ENCODE data around the gene SLC39A5. TPM values are rescaled to one million over a fixed set of nuclear protein-coding genes. Genes with fewer than 3 reads are reported as not detected.

Gene SLC39A5
- total and polyA plus RNA-seq, 2 of the 13 experiments (the other 11 are each of a cell fraction or from before 2014, with no cell fraction given), result 59.7 to 101 TPM

DNA sequence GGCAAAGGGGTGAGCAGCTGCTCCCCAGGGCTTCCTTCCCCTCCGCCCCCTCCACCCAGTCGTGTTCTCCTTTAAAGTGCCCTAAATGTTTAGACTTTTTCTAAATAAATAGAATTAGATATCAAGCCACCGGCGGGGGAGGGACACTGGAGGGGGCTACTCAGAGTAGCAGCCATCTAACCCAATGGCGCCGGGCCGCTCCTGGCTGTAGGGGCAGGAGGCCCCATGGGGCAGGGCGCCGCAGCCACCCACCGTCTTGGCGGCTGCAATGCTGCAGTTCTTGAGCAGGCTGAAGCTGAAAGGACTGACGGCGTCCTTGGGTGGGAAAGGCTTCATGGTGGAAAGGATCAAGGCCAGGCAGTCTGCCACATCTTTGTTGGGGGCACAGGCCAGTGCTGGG, 13.1 kb downstream of the SLC39A5 start:
- no TSS peak for BruUV-seq (replicated peaks)
- FAIRE-seq (no peak), ATAC-seq (no peak), DNase-seq (ENCODE audit: low spot score) (no peak)
- intact Hi-C loops (cut with micrococcal nuclease; ENCODE audit: unreplicated experiment), result no loop called here
- in situ Hi-C loops (cut with HindIII; ENCODE audit: extremely low pct_ligation_motif_present, low pct_unique_long_range_greater_than_20kb), result no loop called here
- TF ChIP-seq AGO2 (optimal IDR thresholded peaks at IDR 0.05; ENCODE audit: low read depth, low read length) (peak; percentile 33), RBFOX2 (IDR thresholded peaks at IDR 0.05; ENCODE audit: low read depth, low read length) (0 out of 2 replicates have a peak, but pooled peaks have one; percentile 18)
- TF ChIP-seq, protein P1, sequence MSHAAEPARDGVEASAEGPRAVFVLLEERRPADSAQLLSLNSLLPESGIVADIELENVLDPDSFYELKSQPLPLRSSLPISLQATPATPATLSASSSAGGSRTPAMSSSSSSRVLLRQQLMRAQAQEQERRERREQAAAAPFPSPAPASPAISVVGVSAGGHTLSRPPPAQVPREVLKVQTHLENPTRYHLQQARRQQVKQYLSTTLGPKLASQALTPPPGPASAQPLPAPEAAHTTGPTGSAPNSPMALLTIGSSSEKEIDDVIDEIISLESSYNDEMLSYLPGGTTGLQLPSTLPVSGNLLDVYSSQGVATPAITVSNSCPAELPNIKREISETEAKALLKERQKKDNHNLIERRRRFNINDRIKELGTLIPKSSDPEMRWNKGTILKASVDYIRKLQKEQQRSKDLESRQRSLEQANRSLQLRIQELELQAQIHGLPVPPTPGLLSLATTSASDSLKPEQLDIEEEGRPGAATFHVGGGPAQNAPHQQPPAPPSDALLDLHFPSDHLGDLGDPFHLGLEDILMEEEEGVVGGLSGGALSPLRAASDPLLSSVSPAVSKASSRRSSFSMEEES (CRISPR knock-in tag; IDR thresholded peaks at IDR 0.05), result no peak
- 96% methylated on average over 12 of the region's 13 CpGs for WGBS (ENCODE audit: low lambda C conversion rate)
- no peak overlapping the region for H3K9ac ChIP-seq (ENCODE audit: insufficient read depth, low read depth, low read length)
- POLR2A ChIA-PET, result interaction anchor here (1.5 kb wide), 1 partner anchor 21 kb away, joined by 6 read pairs; the partner anchor contains the start of gene RNF41
- CTCF ChIA-PET (ENCODE audit: low intra/inter-chr PET ratio, low total read pairs), result no interaction called here
- H2AFZ ChIP-seq (ENCODE audit: low read length), result no peak overlapping the region
- H3K36me3 ChIP-seq (replicated peaks in 1 of 2; ENCODE audit: control insufficient read depth in 1 of 2, insufficient read depth in 2 of 2, low read length in 2 of 2), result peaks cover 28 to 54% of the 10 kb centered on the region in 2 experiments
- H3K27ac ChIP-seq (ENCODE audit: extremely low read length, insufficient read depth, low read length), result no peak overlapping the region
- H3K4me1 ChIP-seq (ENCODE audit: insufficient read depth, low read length), result peaks cover 26% of the 10 kb centered on the region
- H3K9me3 ChIP-seq (ENCODE audit: low read length), result no peaks in the 10 kb centered on the region
- H3K27me3 ChIP-seq (ENCODE audit: control insufficient read depth in 1 of 2, insufficient read depth in 2 of 2, low read length in 2 of 2), result no peaks in the 10 kb centered on the region; a peak in 1 of 5 replicates
- H3K4me2 ChIP-seq (ENCODE audit: low read depth, low read length), result no peak overlapping the region
- H3K79me2 ChIP-seq (ENCODE audit: insufficient read depth, low read length), result no peaks in the 10 kb centered on the region
- no peak overlapping the region for H3K4me3 ChIP-seq (replicated peaks in 1 of 3; ENCODE audit: insufficient read depth in 1 of 3, low read depth in 2 of 3, low read length in 3 of 3)
- H4K20me1 ChIP-seq (ENCODE audit: insufficient read depth, low read length), result no peaks in the 10 kb centered on the region

DNA sequence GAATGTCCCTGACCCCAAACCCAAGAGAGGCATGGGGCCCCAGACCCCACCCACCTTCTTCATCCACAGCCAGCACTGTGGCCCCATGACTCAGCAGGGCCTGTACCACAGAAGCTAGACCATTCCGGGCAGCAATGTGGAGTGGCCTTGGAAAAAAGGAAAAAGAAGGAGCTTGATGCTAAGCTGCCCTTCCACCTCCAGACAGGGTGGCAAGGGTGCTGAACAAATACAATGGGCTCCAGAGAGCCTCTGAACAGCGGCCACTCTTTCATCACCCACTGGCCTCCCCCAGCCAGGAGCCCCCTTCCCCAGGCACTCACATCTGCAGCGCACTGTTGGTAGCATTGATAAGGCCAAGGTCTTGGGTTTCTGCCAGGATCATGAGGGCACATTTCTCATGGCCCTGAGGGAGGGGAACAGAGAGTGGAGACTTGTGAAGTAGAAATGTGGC, 13.9 kb downstream of the SLC39A5 start:
- Histone ChIP-seq H3K4me1 (ENCODE audit: insufficient read depth, low read length) (peaks cover 26% of the 10 kb centered on the region), H3K79me2 (ENCODE audit: insufficient read depth, low read length) (no peaks in the 10 kb centered on the region), H3K27me3 (ENCODE audit: control insufficient read depth in 1 of 2, insufficient read depth in 2 of 2, low read length in 2 of 2) (no peaks in the 10 kb centered on the region; a peak in 1 of 5 replicates), H3K4me3 (replicated peaks in 1 of 3; ENCODE audit: insufficient read depth in 1 of 3, low read depth in 2 of 3, low read length in 3 of 3) (no peak overlapping the region), H3K36me3 (replicated peaks in 1 of 2; ENCODE audit: control insufficient read depth in 1 of 2, insufficient read depth in 2 of 2, low read length in 2 of 2) (peaks cover 32 to 61% of the 10 kb centered on the region in 2 experiments), H3K9me3 (ENCODE audit: low read length) (no peaks in the 10 kb centered on the region), H2AFZ (ENCODE audit: low read length) (no peak overlapping the region), H4K20me1 (ENCODE audit: insufficient read depth, low read length) (no peaks in the 10 kb centered on the region), H3K9ac (ENCODE audit: insufficient read depth, low read depth, low read length) (0 out of 2 replicates have a peak overlapping the region, but pooled peaks have one; percentile 11), H3K27ac (ENCODE audit: extremely low read length, insufficient read depth, low read length) (no peak overlapping the region), H3K4me2 (ENCODE audit: low read depth, low read length) (no peak overlapping the region)
- WGBS (ENCODE audit: low lambda C conversion rate), result 70% methylated on average over 3 of the region's 3 CpGs
- no peak for TF ChIP-seq PHF21A (CRISPR knock-in tag; IDR thresholded peaks at IDR 0.05)
- no peak for TF ChIP-seq KLF11 (CRISPR knock-in tag; IDR thresholded peaks at IDR 0.05)
- TF ChIP-seq, protein P2, sequence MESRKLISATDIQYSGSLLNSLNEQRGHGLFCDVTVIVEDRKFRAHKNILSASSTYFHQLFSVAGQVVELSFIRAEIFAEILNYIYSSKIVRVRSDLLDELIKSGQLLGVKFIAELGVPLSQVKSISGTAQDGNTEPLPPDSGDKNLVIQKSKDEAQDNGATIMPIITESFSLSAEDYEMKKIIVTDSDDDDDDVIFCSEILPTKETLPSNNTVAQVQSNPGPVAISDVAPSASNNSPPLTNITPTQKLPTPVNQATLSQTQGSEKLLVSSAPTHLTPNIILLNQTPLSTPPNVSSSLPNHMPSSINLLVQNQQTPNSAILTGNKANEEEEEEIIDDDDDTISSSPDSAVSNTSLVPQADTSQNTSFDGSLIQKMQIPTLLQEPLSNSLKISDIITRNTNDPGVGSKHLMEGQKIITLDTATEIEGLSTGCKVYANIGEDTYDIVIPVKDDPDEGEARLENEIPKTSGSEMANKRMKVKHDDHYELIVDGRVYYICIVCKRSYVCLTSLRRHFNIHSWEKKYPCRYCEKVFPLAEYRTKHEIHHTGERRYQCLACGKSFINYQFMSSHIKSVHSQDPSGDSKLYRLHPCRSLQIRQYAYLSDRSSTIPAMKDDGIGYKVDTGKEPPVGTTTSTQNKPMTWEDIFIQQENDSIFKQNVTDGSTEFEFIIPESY (CRISPR knock-in tag; IDR thresholded peaks at IDR 0.05), result peak; percentile 82
- TF ChIP-seq, protein P3, sequence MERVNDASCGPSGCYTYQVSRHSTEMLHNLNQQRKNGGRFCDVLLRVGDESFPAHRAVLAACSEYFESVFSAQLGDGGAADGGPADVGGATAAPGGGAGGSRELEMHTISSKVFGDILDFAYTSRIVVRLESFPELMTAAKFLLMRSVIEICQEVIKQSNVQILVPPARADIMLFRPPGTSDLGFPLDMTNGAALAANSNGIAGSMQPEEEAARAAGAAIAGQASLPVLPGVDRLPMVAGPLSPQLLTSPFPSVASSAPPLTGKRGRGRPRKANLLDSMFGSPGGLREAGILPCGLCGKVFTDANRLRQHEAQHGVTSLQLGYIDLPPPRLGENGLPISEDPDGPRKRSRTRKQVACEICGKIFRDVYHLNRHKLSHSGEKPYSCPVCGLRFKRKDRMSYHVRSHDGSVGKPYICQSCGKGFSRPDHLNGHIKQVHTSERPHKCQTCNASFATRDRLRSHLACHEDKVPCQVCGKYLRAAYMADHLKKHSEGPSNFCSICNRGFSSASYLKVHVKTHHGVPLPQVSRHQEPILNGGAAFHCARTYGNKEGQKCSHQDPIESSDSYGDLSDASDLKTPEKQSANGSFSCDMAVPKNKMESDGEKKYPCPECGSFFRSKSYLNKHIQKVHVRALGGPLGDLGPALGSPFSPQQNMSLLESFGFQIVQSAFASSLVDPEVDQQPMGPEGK (CRISPR knock-in tag; IDR thresholded peaks at IDR 0.05), result peak; percentile 75; the same call in 1 of the 2 replicates
- no peak for FAIRE-seq
- peak; percentile 41 for DNase-seq (ENCODE audit: low spot score)
- no TSS peak for BruUV-seq (replicated peaks)
- in situ Hi-C loops (cut with HindIII; ENCODE audit: extremely low pct_ligation_motif_present, low pct_unique_long_range_greater_than_20kb), result no loop called here
- intact Hi-C loops (cut with micrococcal nuclease; ENCODE audit: unreplicated experiment), result no loop called here
- ChIA-PET CTCF (ENCODE audit: low intra/inter-chr PET ratio, low total read pairs) (no interaction called here), POLR2A (interaction anchor here (1.0 to 1.5 kb wide), 3 partner anchors 13 to 24 kb away, joined by 3 to 6 read pairs (median 5); partner anchors contain the start of gene RNF41)
- no peak for ATAC-seq

Measured in HepG2 (cell line).